SHP77 treated with DMSO at 0.1 percent for 48 hours (cell line): ENCODE data around the gene RETREG1.
"Not testable (repeated sequence)": the region's sequence is repeated elsewhere in the genome, so short reads cannot be mapped to it uniquely, and the experiment has no call there.

Experiments
- DNase-seq: peaks from one replicate; lab custom pipeline; 2025; lab: John Stamatoyannopoulos, UW

The RETREG1 gene

GRCh38 chr5:16617274-16617968 is 624 bp upstream of the RETREG1 start:
- peak; percentile 22 for DNase-seq

- DNase-seq: no peak
Measured at GRCh38 chr5:16615741-16616535, 859 bp downstream of the RETREG1 start.

- no peak for DNase-seq
Measured at GRCh38 chr5:16612007-16612406, 4.8 kb downstream of the RETREG1 start.

GRCh38 chr5:16610896-16611295 is 5.9 kb downstream of the RETREG1 start:
- not testable (repeated sequence) for DNase-seq

- no peak for DNase-seq
Measured at GRCh38 chr5:16609412-16609811, 7.4 kb downstream of the RETREG1 start.

GRCh38 chr5:16606628-16607027 is 10.2 kb downstream of the RETREG1 start:
- no peak for DNase-seq

- DNase-seq: no peak
Measured at GRCh38 chr5:16603701-16604100, 13.1 kb downstream of the RETREG1 start.

GRCh38 chr5:16603295-16603694 is 13.5 kb downstream of the RETREG1 start:
- DNase-seq: no peak

- DNase-seq: no peak
Measured at GRCh38 chr5:16602182-16602581, 14.6 kb downstream of the RETREG1 start.

- DNase-seq: no peak
Measured at GRCh38 chr5:16600946-16601345, 15.9 kb downstream of the RETREG1 start.

- DNase-seq: peak; percentile 39
Measured at GRCh38 chr5:16600397-16600796, 16.4 kb downstream of the RETREG1 start.

GRCh38 chr5:16597946-16598694 is 18.7 kb downstream of the RETREG1 start:
- no peak for DNase-seq

GRCh38 chr5:16596581-16596940 is 20.2 kb downstream of the RETREG1 start:
- DNase-seq: no peak

GRCh38 chr5:16595881-16596580 is 20.8 kb downstream of the RETREG1 start:
- DNase-seq: no peak

GRCh38 chr5:16593628-16594027 is 23.2 kb downstream of the RETREG1 start:
- DNase-seq: no peak

GRCh38 chr5:16593013-16593412 is 23.8 kb downstream of the RETREG1 start:
- no peak for DNase-seq

GRCh38 chr5:16592255-16592654 is 24.5 kb downstream of the RETREG1 start:
- DNase-seq: no peak

- no peak for DNase-seq
Measured at GRCh38 chr5:16590685-16591084, 26.1 kb downstream of the RETREG1 start.

GRCh38 chr5:16589658-16590057 is 27.1 kb downstream of the RETREG1 start:
- DNase-seq: no peak

- peak; percentile 55 for DNase-seq
Measured at GRCh38 chr5:16588434-16589214, 28.2 kb downstream of the RETREG1 start.

- DNase-seq: no peak
Measured at GRCh38 chr5:16586556-16586955, 30.2 kb downstream of the RETREG1 start.
